ENCODE measurements around the gene FGFR3. TPM values are rescaled to one million over a fixed set of nuclear protein-coding genes. Genes with fewer than 3 reads are reported as not detected.

FGFR3 gene
- total RNA-seq, 1 donor from 2014 or later = 32.1 TPM

GRCh38 chr4:1804638-1805492, 11.8 kb downstream of the FGFR3 start:
- Histone ChIP-seq H3K27me3 (no peaks in the 10 kb centered on the region), H3K4me1 (no peaks in the 10 kb centered on the region), H3K4me3 (no peak overlapping the region), H3K36me3 (peaks cover 3% of the 10 kb centered on the region), H3K9me3 (no peaks in the 10 kb centered on the region), H3K27ac (no peak overlapping the region)
- ATAC-seq = no peak
- no peak for DNase-seq
- intact Hi-C loops (cut with DNase I) = loop anchor here (5.0 kb wide), 1 partner anchor 58 kb away; no protein-coding TSS in a partner anchor
- TF ChIP-seq, protein P1, sequence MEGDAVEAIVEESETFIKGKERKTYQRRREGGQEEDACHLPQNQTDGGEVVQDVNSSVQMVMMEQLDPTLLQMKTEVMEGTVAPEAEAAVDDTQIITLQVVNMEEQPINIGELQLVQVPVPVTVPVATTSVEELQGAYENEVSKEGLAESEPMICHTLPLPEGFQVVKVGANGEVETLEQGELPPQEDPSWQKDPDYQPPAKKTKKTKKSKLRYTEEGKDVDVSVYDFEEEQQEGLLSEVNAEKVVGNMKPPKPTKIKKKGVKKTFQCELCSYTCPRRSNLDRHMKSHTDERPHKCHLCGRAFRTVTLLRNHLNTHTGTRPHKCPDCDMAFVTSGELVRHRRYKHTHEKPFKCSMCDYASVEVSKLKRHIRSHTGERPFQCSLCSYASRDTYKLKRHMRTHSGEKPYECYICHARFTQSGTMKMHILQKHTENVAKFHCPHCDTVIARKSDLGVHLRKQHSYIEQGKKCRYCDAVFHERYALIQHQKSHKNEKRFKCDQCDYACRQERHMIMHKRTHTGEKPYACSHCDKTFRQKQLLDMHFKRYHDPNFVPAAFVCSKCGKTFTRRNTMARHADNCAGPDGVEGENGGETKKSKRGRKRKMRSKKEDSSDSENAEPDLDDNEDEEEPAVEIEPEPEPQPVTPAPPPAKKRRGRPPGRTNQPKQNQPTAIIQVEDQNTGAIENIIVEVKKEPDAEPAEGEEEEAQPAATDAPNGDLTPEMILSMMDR (IDR thresholded peaks at IDR 0.05) = no peak

DNA sequence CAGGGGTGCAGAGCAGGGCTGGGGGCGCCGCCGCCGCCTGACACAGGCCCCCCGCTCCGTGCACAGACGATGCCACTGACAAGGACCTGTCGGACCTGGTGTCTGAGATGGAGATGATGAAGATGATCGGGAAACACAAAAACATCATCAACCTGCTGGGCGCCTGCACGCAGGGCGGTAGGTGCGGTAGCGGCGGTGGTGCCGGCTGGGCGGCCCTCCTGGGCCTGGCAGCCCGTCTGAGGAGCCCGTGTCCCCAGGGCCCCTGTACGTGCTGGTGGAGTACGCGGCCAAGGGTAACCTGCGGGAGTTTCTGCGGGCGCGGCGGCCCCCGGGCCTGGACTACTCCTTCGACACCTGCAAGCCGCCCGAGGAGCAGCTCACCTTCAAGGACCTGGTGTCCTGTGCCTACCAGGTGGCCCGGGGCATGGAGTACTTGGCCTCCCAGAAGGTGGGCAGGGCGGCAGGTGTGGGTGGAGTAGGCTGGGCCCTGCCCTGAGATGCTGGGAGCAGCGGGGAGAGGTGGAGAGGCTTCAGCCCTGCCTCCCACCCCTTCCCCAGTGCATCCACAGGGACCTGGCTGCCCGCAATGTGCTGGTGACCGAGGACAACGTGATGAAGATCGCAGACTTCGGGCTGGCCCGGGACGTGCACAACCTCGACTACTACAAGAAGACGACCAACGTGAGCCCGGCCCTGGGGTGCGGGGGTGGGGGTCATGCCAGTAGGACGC, 12.6 kb downstream of the FGFR3 start:
- intact Hi-C loops (cut with DNase I) = loop anchor here (5.0 kb wide), 1 partner anchor 58 kb away; no protein-coding TSS in a partner anchor
- no peak overlapping the region for H3K4me3 ChIP-seq
- no peaks in the 10 kb centered on the region for H3K4me1 ChIP-seq
- DNase-seq (no peak), ATAC-seq (no peak)
- no peaks in the 10 kb centered on the region for H3K9me3 ChIP-seq
- H3K36me3 ChIP-seq = peaks cover 3% of the 10 kb centered on the region
- H3K27ac ChIP-seq = no peak overlapping the region
- TF ChIP-seq, protein P1 (IDR thresholded peaks at IDR 0.05) = no peak
- H3K27me3 ChIP-seq = no peaks in the 10 kb centered on the region

- intact Hi-C loops (cut with DNase I) = loop anchor here (5.0 kb wide), 1 partner anchor 59 kb away; no protein-coding TSS in a partner anchor
- H3K36me3 ChIP-seq = peaks cover 3% of the 10 kb centered on the region
- DNase-seq (no peak), ATAC-seq (no peak)
- H3K4me3 ChIP-seq = no peak overlapping the region
- no peaks in the 10 kb centered on the region for H3K4me1 ChIP-seq
- H3K9me3 ChIP-seq = no peaks in the 10 kb centered on the region
- no peak overlapping the region for H3K27ac ChIP-seq
- TF ChIP-seq, protein P1 (IDR thresholded peaks at IDR 0.05) = no peak
- H3K27me3 ChIP-seq = no peaks in the 10 kb centered on the region
These were observed 13.1 kb downstream of the FGFR3 start for GRCh38 chr4:1806223-1806564.

DNA sequence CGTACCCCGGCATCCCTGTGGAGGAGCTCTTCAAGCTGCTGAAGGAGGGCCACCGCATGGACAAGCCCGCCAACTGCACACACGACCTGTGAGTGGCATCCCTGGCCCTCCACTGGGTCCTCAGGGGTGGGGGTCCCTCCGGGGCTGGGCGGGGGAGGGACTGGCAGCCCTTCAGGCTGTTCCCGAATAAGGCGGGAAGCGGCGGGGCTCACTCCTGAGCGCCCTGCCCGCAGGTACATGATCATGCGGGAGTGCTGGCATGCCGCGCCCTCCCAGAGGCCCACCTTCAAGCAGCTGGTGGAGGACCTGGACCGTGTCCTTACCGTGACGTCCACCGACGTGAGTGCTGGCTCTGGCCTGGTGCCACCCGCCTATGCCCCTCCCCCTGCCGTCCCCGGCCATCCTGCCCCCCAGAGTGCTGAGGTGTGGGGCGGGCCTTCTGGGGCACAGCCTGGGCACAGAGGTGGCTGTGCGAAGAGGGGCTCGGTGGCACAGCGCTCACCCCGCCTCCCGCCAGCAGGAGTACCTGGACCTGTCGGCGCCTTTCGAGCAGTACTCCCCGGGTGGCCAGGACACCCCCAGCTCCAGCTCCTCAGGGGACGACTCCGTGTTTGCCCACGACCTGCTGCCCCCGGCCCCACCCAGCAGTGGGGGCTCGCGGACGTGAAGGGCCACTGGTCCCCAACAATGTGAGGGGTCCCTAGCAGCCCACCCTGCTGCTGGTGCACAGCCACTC, 13.7 kb downstream of the FGFR3 start:
- DNase-seq (no peak), ATAC-seq (no peak)
- no peak overlapping the region for H3K27ac ChIP-seq
- H3K27me3 ChIP-seq = no peaks in the 10 kb centered on the region
- peaks cover 3% of the 10 kb centered on the region for H3K36me3 ChIP-seq
- TF ChIP-seq, protein P1 (IDR thresholded peaks at IDR 0.05) = no peak
- H3K4me1 ChIP-seq = no peaks in the 10 kb centered on the region
- intact Hi-C loops (cut with DNase I) = loop anchor here (5.0 kb wide), 1 partner anchor 59 kb away; no protein-coding TSS in a partner anchor
- H3K9me3 ChIP-seq = no peaks in the 10 kb centered on the region
- H3K4me3 ChIP-seq = no peak overlapping the region

GRCh38 chr4:1807332-1807777, 14.3 kb downstream of the FGFR3 start:
- no peak for ATAC-seq
- H3K27ac ChIP-seq = no peak overlapping the region
- intact Hi-C loops (cut with DNase I) = loop anchor here (5.0 kb wide), 1 partner anchor 60 kb away; no protein-coding TSS in a partner anchor
- no peaks in the 10 kb centered on the region for H3K27me3 ChIP-seq
- no peak for DNase-seq
- H3K4me3 ChIP-seq = no peak overlapping the region
- no peaks in the 10 kb centered on the region for H3K9me3 ChIP-seq
- peaks cover 3% of the 10 kb centered on the region for H3K36me3 ChIP-seq
- H3K4me1 ChIP-seq = no peaks in the 10 kb centered on the region
- TF ChIP-seq, protein P1 (IDR thresholded peaks at IDR 0.05) = no peak

All from upper lobe of right lung (tissue), 1 donor.